Esophagus (tissue), 2 donors: ENCODE data around the gene IMMP2L. TPM values are rescaled to one million over a fixed set of nuclear protein-coding genes. Genes with fewer than 3 reads are reported as not detected.

Source experiments
- H3K27ac ChIP-seq, 2 donors: one replicate each; pipeline ENCODE4 v1.5.1; 2013; ENCODE audit warnings: low read depth in 2 of 2, mild to moderate bottlenecking in 2 of 2, inconsistent platforms in 1 of 2, low read length in 1 of 2, moderate library complexity in 1 of 2
- H3K27me3 ChIP-seq, 2 donors: one replicate each; pipeline ENCODE4 v1.6.1; 2013; ENCODE audit warnings: low read length in 2 of 2, control low read depth in 1 of 2, mild to moderate bottlenecking in 1 of 2; ENCODE audit not compliant: insufficient read depth in 2 of 2, control insufficient read depth in 1 of 2
- H3K36me3 ChIP-seq, 2 donors: one replicate each; pipeline ENCODE4 v1.6.1; 2013; ENCODE audit warnings: low read length in 1 of 2; ENCODE audit not compliant: control insufficient read depth in 2 of 2, insufficient read depth in 2 of 2
- H3K4me1 ChIP-seq, 2 donors: one replicate each; pipeline ENCODE4 v1.6.1; 2013; ENCODE audit warnings: low read length in 1 of 2; ENCODE audit not compliant: control insufficient read depth in 2 of 2, insufficient read depth in 2 of 2
- H3K4me3 ChIP-seq, 2 donors: one replicate each; pipeline ENCODE4 v1.5.1; 2013; ENCODE audit warnings: low read length in 2 of 2, mild to moderate bottlenecking in 2 of 2, low read depth in 1 of 2, moderate library complexity in 1 of 2
- H3K9me3 ChIP-seq, 2 donors: one replicate each; pipeline ENCODE4 v1.6.1; 2013; ENCODE audit warnings: mild to moderate bottlenecking in 2 of 2, low read depth in 1 of 2, low read length in 1 of 2, moderate library complexity in 1 of 2; ENCODE audit not compliant: control insufficient read depth in 2 of 2, insufficient read depth in 1 of 2
- WGBS, 2 donors: extraction: QIAGEN DNeasy Blood & Tissue Kit; methylation state at CpG; one replicate each; pipeline ENCODE4 v1.1.7; 2013; 5-methylcytosine and 5-hydroxymethylcytosine counted together
- polyA plus RNA-seq, 2 donors: library from polyadenylated mRNA; stranded (reverse); fragments of 200-250 nt; gene quantifications; one replicate each; pipeline ENCODE4 v1.2.3, GENCODE V29; 2013
- donor health status: healthy with polysubstance abuse.
- donor health status: Bipolar disorder and iron deficiency.

Gene IMMP2L
- polyA plus RNA-seq, 2 donors, result 6.5 to 14.5 TPM

- Histone ChIP-seq H3K4me3 (no peak overlapping the region), H3K27ac (no peak overlapping the region), H3K27me3 (no peaks in the 10 kb centered on the region), H3K9me3 (no peaks in the 10 kb centered on the region), H3K36me3 (no peaks in the 10 kb centered on the region), H3K4me1 (no peaks in the 10 kb centered on the region)
- 92 to 95% methylated on average over 1 of the region's 1 CpG for WGBS, 2 donors
Measured at GRCh38 chr7:111210043-111210442, 352.2 kb downstream of the IMMP2L start.

GRCh38 chr7:111205251-111205650 is 357.0 kb downstream of the IMMP2L start:
- H3K4me1 ChIP-seq, result no peaks in the 10 kb centered on the region
- 82 to 87% methylated on average over 1 of the region's 1 CpG for WGBS, 2 donors
- H3K4me3 ChIP-seq, result no peak overlapping the region
- H3K9me3 ChIP-seq, result no peaks in the 10 kb centered on the region
- H3K27me3 ChIP-seq, result no peaks in the 10 kb centered on the region
- H3K36me3 ChIP-seq, result no peaks in the 10 kb centered on the region
- H3K27ac ChIP-seq, result no peak overlapping the region

- Histone ChIP-seq H3K27me3 (no peaks in the 10 kb centered on the region), H3K4me1 (no peaks in the 10 kb centered on the region), H3K4me3 (no peak overlapping the region), H3K36me3 (no peaks in the 10 kb centered on the region), H3K27ac (no peak overlapping the region), H3K9me3 (no peaks in the 10 kb centered on the region)
- 95 to 97% methylated on average over 4 of the region's 4 CpGs for WGBS, 2 donors
Measured at GRCh38 chr7:111202321-111202720, 360.0 kb downstream of the IMMP2L start.

GRCh38 chr7:111199643-111200042 is 362.6 kb downstream of the IMMP2L start:
- no peak overlapping the region for H3K4me3 ChIP-seq
- no peaks in the 10 kb centered on the region for H3K4me1 ChIP-seq
- H3K27ac ChIP-seq, result no peak overlapping the region
- no peaks in the 10 kb centered on the region for H3K27me3 ChIP-seq
- H3K36me3 ChIP-seq, result no peaks in the 10 kb centered on the region
- H3K9me3 ChIP-seq, result no peaks in the 10 kb centered on the region

GRCh38 chr7:111198255-111198654 is 364.0 kb downstream of the IMMP2L start:
- no peak overlapping the region for H3K27ac ChIP-seq
- no peaks in the 10 kb centered on the region for H3K27me3 ChIP-seq
- no peaks in the 10 kb centered on the region for H3K4me1 ChIP-seq
- no peaks in the 10 kb centered on the region for H3K9me3 ChIP-seq
- no peak overlapping the region for H3K4me3 ChIP-seq
- H3K36me3 ChIP-seq, result no peaks in the 10 kb centered on the region
- WGBS, 2 donors, result 75 to 83% methylated on average over 4 of the region's 4 CpGs

- Histone ChIP-seq H3K4me3 (no peak overlapping the region), H3K27me3 (no peaks in the 10 kb centered on the region), H3K4me1 (no peaks in the 10 kb centered on the region), H3K27ac (no peak overlapping the region), H3K36me3 (no peaks in the 10 kb centered on the region), H3K9me3 (no peaks in the 10 kb centered on the region)
- WGBS, 2 donors, result 91 to 93% methylated on average over 8 of the region's 8 CpGs
Measured at GRCh38 chr7:111196655-111197054, 365.6 kb downstream of the IMMP2L start.

- Histone ChIP-seq H3K4me1 (no peaks in the 10 kb centered on the region), H3K27me3 (no peaks in the 10 kb centered on the region), H3K27ac (no peak overlapping the region), H3K9me3 (no peaks in the 10 kb centered on the region), H3K4me3 (no peak overlapping the region), H3K36me3 (no peaks in the 10 kb centered on the region)
- 72 to 75% methylated on average over 3 of the region's 3 CpGs for WGBS, 2 donors
Measured at GRCh38 chr7:111192614-111193413, 369.5 kb downstream of the IMMP2L start.

- no peaks in the 10 kb centered on the region for H3K36me3 ChIP-seq
- no peaks in the 10 kb centered on the region for H3K27me3 ChIP-seq
- no peaks in the 10 kb centered on the region for H3K4me1 ChIP-seq
- no peak overlapping the region for H3K4me3 ChIP-seq
- no peaks in the 10 kb centered on the region for H3K9me3 ChIP-seq
- WGBS, 2 donors, result 91 to 96% methylated on average over 2 of the region's 2 CpGs
- H3K27ac ChIP-seq, result no peak overlapping the region
Measured at GRCh38 chr7:111190804-111191203, 371.5 kb downstream of the IMMP2L start.

GRCh38 chr7:111184987-111185386 is 377.3 kb downstream of the IMMP2L start:
- no peaks in the 10 kb centered on the region for H3K36me3 ChIP-seq
- no peaks in the 10 kb centered on the region for H3K27me3 ChIP-seq
- H3K4me3 ChIP-seq, result no peak overlapping the region
- H3K9me3 ChIP-seq, result no peaks in the 10 kb centered on the region
- no peak overlapping the region for H3K27ac ChIP-seq
- no peaks in the 10 kb centered on the region for H3K4me1 ChIP-seq
- WGBS, 2 donors, result 91 to 95% methylated on average over 3 of the region's 3 CpGs

- H3K27ac ChIP-seq, result no peak overlapping the region
- H3K9me3 ChIP-seq, result no peaks in the 10 kb centered on the region
- H3K36me3 ChIP-seq, result no peaks in the 10 kb centered on the region
- H3K27me3 ChIP-seq, result no peaks in the 10 kb centered on the region
- H3K4me3 ChIP-seq, result no peak overlapping the region
- H3K4me1 ChIP-seq, result no peaks in the 10 kb centered on the region
Measured at GRCh38 chr7:111183321-111183720, 379.0 kb downstream of the IMMP2L start.
